GM19035 (cell line): ENCODE data around the gene TMTC1.

Source experiments
- ATAC-seq: cut with Tn5 transposase; IDR thresholded peaks from one replicate; pipeline ENCODE4 v1.9.1; 2021; ENCODE audit not compliant: unreplicated experiment

Gene TMTC1

DNA sequence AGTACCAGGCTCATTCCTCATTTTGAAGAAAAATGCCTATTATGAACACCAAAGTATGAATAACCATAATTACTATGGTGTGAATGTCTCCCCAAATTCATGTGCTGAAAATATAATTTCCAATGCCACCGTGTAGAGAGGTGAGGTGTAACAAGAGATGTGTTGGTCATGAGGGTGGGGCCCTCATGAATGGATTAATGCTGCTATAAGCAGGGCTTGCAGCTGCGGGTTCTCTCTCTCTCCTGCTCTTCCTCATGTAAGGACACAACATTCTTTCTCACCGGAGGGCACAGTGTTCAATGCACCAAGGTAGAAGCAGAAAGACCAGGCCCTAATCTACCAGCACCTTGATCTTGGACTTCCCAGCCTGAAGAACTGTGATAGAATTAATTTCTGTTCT, 70.0 kb downstream of the TMTC1 start:
- no peak for ATAC-seq

DNA sequence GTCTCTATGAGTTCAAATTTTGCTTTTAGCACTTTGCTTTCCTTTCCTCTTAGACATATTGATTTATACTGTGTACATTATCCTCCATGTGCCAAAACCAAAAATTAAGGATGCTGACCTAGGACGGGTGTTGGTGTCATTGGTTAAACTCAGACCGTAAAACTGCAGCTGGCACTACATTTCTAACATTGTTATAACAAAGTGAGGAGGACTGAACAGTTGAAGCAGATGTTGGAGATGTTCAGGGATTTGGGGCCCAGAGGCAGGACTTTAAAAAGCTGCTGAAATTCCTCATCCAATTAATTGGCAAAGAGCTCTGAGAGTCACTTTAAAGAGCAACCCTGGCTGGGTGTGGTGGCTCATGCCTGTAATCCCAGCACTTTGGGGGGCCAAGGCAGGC, 72.4 kb downstream of the TMTC1 start:
- no peak for ATAC-seq

GRCh38 chr12:29710104-29710503, 73.6 kb downstream of the TMTC1 start:
- no peak for ATAC-seq

- ATAC-seq = no peak
Measured at GRCh38 chr12:29709496-29710040, 74.2 kb downstream of the TMTC1 start.

- ATAC-seq = no peak
Measured at GRCh38 chr12:29709054-29709453, 74.7 kb downstream of the TMTC1 start.

- ATAC-seq = no peak
Measured at GRCh38 chr12:29707846-29708245, 75.9 kb downstream of the TMTC1 start.

GRCh38 chr12:29706311-29706710, 77.4 kb downstream of the TMTC1 start:
- no peak for ATAC-seq

DNA sequence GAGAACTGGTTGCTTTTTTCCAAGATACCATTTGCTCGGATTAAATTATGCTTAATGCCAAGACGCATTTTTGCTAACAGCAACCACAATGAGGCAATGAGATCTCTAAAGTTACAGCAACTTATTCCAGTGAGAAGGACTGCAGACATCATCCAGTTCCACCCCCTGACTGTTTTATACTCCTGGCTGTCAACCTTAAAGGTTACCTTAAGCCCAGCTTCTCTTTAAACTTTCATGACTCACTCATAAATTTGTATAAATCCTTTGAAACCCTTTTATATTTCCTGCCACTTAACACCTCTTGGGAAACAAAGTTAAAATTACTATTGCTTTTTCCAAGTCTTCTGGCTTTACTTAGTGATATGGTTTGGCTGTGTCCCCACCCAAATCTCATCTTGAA, 80.2 kb downstream of the TMTC1 start:
- ATAC-seq = no peak

DNA sequence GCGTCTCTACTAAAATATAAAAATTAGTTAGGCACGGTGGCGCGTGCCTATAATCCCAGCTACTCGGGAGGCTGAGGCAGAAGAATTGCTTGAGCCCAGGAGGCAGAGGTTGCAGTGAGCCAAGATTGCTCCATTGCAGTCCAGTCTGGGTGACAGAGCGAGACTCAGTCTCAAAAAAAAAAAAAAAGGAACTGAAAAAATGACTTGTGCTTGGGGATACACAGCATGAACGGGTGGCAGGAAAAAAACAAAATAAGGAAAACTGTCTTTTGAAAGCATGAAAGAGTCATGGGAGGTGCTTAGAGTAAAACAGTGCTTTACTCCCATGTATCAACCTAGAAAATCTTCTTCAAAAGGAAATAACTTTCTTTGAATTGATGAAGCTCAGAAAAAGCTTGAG, 80.8 kb downstream of the TMTC1 start:
- ATAC-seq = no peak

- no peak for ATAC-seq
Measured at GRCh38 chr12:29702222-29702621, 81.5 kb downstream of the TMTC1 start.

- ATAC-seq = no peak
Measured at GRCh38 chr12:29700761-29701481, 82.8 kb downstream of the TMTC1 start.

- ATAC-seq = no peak
Measured at GRCh38 chr12:29698756-29699155, 85.0 kb downstream of the TMTC1 start.

DNA sequence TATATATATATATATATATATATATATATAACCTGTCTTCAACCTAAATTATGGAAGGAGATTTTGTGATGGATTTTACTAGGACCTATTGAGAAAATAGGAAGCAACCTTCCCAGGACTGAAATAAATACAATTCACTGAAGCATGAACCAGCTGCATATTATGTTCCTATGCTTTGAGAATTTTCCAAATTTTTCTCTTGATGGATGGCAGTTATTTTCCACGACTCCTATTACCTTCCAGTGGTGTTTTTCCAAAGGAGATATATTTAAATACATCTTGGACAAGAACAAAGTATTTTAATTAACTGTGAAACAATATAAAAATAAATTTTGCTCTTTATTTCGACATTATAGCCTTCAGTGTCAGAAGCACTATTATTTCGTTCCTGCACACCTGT, 87.9 kb downstream of the TMTC1 start:
- ATAC-seq = no peak

DNA sequence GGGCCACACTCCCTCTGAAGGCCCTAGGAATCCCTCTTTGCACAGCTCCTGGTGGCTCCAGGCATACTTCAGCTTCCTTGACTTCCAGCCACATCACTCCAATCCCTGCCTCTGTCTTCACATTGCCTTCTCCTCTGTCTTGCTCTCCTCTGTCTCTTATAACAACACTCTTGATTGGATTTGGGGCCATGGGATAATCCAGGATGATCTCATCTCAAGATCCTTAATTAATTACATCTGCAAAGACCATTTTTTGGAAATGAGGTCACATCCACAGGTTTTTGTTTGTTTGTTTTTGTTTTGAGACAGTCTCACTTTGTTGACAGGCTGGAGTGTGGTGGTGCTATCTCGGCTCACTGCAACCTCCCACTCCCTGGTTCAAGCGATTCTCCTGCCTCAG, 88.7 kb downstream of the TMTC1 start:
- no peak for ATAC-seq

DNA sequence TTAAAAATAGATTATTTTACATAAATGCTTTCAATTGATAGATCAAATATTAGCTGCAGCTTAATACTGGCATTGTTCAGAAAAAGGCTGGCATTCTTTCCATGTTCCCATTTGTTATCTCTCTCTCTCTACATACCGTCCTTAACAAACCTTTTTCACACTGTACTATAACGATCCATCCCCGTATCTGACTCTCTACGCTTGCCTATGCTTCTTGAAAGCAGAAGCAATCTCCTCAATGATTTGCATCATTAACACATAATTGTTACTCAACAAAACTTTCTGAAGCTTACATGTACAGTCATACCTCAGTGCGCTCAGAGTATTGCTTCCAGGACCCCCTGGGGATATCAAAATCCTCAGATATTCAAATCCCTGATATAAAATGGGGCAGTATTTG, 89.7 kb downstream of the TMTC1 start:
- no peak for ATAC-seq

DNA sequence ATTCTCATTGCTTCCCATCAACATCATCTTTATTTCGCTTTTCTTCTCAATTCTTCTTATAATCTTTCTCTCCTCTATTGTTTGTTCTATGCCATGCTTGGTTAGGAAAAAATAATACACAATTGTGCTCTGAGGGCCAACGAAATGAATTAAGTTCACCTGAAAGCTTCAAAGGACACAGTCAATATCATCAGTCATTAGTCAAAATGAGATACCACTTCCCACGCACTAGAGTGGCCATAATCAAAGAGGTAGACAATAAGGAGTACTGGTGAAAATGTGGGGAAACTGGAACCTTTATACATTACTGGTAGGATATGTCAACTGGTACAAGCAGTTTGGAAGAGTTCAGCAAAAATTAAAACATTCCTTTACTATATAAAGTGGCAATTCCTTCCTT, 91.5 kb downstream of the TMTC1 start:
- ATAC-seq = no peak

GRCh38 chr12:29691161-29691854, 92.4 kb downstream of the TMTC1 start:
- ATAC-seq = no peak

- no peak for ATAC-seq
Measured at GRCh38 chr12:29690728-29691127, 93.0 kb downstream of the TMTC1 start.

GRCh38 chr12:29688914-29689313, 94.8 kb downstream of the TMTC1 start:
- no peak for ATAC-seq

- ATAC-seq = no peak
Measured at GRCh38 chr12:29682088-29682487, 101.7 kb downstream of the TMTC1 start.

GRCh38 chr12:29681370-29681769, 102.4 kb downstream of the TMTC1 start:
- ATAC-seq = no peak

GRCh38 chr12:29676676-29677075, 107.1 kb downstream of the TMTC1 start:
- ATAC-seq = no peak
